ENCODE results near the gene RFT1.

- no peak for TF ChIP-seq CTCF (IDR thresholded peaks at IDR 0.05; ENCODE audit: insufficient read depth, low read length)
- no peak for TF ChIP-seq POLR2AphosphoS5 (IDR thresholded peaks at IDR 0.05; ENCODE audit: low read depth)
- no peak for TF ChIP-seq SPI1 (IDR thresholded peaks at IDR 0.05; ENCODE audit: borderline replicate concordance, low read depth)
- TF ChIP-seq GABPA (IDR thresholded peaks at IDR 0.05; ENCODE audit: low read depth): no peak
- TF ChIP-seq REST (IDR thresholded peaks at IDR 0.05; ENCODE audit: insufficient replicate concordance, low read depth): no peak
These were observed 85.3 kb downstream of the RFT1 start for GRCh38 chr3:53044711-53045517.

Data from HL-60 (cell line).